Measurements from ENCODE around the gene FAM236C.
A peak's percentile ranks its signal among the peaks of the same experiment; 100 is the strongest.
"Not testable (repeated sequence)": the region's sequence is repeated elsewhere in the genome, so short reads cannot be mapped to it uniquely, and the experiment has no call there.

Gene FAM236C

GRCh38 chrX:72912315-72912714 lies at the start of gene FAM236C:
Gene FAM236C, plus strand, starts transcription at chrX:72912615. Its CDS starts 100 bp downstream, at chrX:72912715.
- H3K27me3 Mint-ChIP-seq, H3K4me3 Mint-ChIP-seq, H3K4me1 Mint-ChIP-seq, H3K27ac Mint-ChIP-seq, H3K36me3 Mint-ChIP-seq, H3K9me3 Mint-ChIP-seq, ATAC-seq: not testable (repeated sequence)

- H3K36me3 Mint-ChIP-seq, H3K4me3 Mint-ChIP-seq, H3K9me3 Mint-ChIP-seq, ATAC-seq, H3K27ac Mint-ChIP-seq, H3K4me1 Mint-ChIP-seq, H3K27me3 Mint-ChIP-seq: not testable (repeated sequence)
These were observed 29.5 kb upstream of the FAM236C start for GRCh38 chrX:72882898-72883297.

- H3K27me3 Mint-ChIP-seq, H3K4me3 Mint-ChIP-seq, H3K9me3 Mint-ChIP-seq, ATAC-seq, H3K27ac Mint-ChIP-seq, H3K4me1 Mint-ChIP-seq, H3K36me3 Mint-ChIP-seq: not testable (repeated sequence)
These were observed 22.7 kb upstream of the FAM236C start for GRCh38 chrX:72889740-72890139.

GRCh38 chrX:72916096-72916495 lies 3.7 kb downstream of the FAM236C start:
- not testable (repeated sequence) for H3K36me3 Mint-ChIP-seq, H3K4me1 Mint-ChIP-seq, H3K4me3 Mint-ChIP-seq, H3K9me3 Mint-ChIP-seq, H3K27me3 Mint-ChIP-seq, ATAC-seq, H3K27ac Mint-ChIP-seq

GRCh38 chrX:72932283-72932682 lies 19.9 kb downstream of the FAM236C start:
- ATAC-seq, H3K36me3 Mint-ChIP-seq, H3K4me1 Mint-ChIP-seq, H3K4me3 Mint-ChIP-seq, H3K27me3 Mint-ChIP-seq, H3K9me3 Mint-ChIP-seq, H3K27ac Mint-ChIP-seq: not testable (repeated sequence)

GRCh38 chrX:72936455-72936854 lies 24.0 kb downstream of the FAM236C start:
- not testable (repeated sequence) for H3K27me3 Mint-ChIP-seq, H3K27ac Mint-ChIP-seq, H3K4me3 Mint-ChIP-seq, H3K36me3 Mint-ChIP-seq, H3K9me3 Mint-ChIP-seq, H3K4me1 Mint-ChIP-seq, ATAC-seq

- ATAC-seq, H3K36me3 Mint-ChIP-seq, H3K9me3 Mint-ChIP-seq, H3K27ac Mint-ChIP-seq, H3K4me3 Mint-ChIP-seq, H3K27me3 Mint-ChIP-seq, H3K4me1 Mint-ChIP-seq: not testable (repeated sequence)
These were observed 24.6 kb downstream of the FAM236C start for GRCh38 chrX:72936882-72937455.

GRCh38 chrX:72937906-72938305 lies 25.5 kb downstream of the FAM236C start, which contains the start of gene FAM236A:
Gene FAM236A, plus strand, starts transcription at chrX:72938206. Its CDS starts 57 bp downstream, at chrX:72938263.
- not testable (repeated sequence) for H3K36me3 Mint-ChIP-seq

GRCh38 chrX:72942272-72942671 lies 29.9 kb downstream of the FAM236C start:
- H3K4me3 Mint-ChIP-seq, H3K4me1 Mint-ChIP-seq, H3K27me3 Mint-ChIP-seq, H3K9me3 Mint-ChIP-seq, H3K27ac Mint-ChIP-seq, ATAC-seq, H3K36me3 Mint-ChIP-seq: not testable (repeated sequence)

More at GRCh38 chrX:72937906-72938305, 25.5 kb downstream of the FAM236C start, which contains the start of gene FAM236A:
- H3K27ac Mint-ChIP-seq, H3K4me3 Mint-ChIP-seq, H3K9me3 Mint-ChIP-seq, ATAC-seq, H3K27me3 Mint-ChIP-seq, H3K4me1 Mint-ChIP-seq: not testable (repeated sequence)

- ATAC-seq, result peak; percentile 86
- not testable (repeated sequence) for H3K4me3 Mint-ChIP-seq, H3K4me1 Mint-ChIP-seq, H3K27ac Mint-ChIP-seq, H3K9me3 Mint-ChIP-seq, H3K27me3 Mint-ChIP-seq, H3K36me3 Mint-ChIP-seq
These were observed 30.8 kb downstream of the FAM236C start for GRCh38 chrX:72943035-72943818.

GRCh38 chrX:72943819-72944169 lies 31.4 kb downstream of the FAM236C start, which contains the start of gene DMRTC1:
Gene DMRTC1, minus strand, starts transcription at chrX:72943837. Its CDS starts 68,143 bp downstream, at chrX:72875694.
- not testable (repeated sequence) for H3K4me1 Mint-ChIP-seq, H3K36me3 Mint-ChIP-seq, H3K4me3 Mint-ChIP-seq, H3K27ac Mint-ChIP-seq, H3K27me3 Mint-ChIP-seq, H3K9me3 Mint-ChIP-seq
- ATAC-seq, result peak; percentile 92

- H3K36me3 Mint-ChIP-seq, H3K27me3 Mint-ChIP-seq, H3K27ac Mint-ChIP-seq, H3K4me1 Mint-ChIP-seq, H3K9me3 Mint-ChIP-seq, ATAC-seq, H3K4me3 Mint-ChIP-seq: not testable (repeated sequence)
These were observed 47.6 kb downstream of the FAM236C start for GRCh38 chrX:72959971-72960370.

Measured in stimulated activated memory B cell treated with anti-CD40 and anti-IgM and Interleukin-4, amounts not matched to agents 10 μg/mL and 1 μg/mL and 100 μg/mL, for 72 hours (primary cell).